ENCODE measurements around the gene WNT2B. TPM values are rescaled to one million over a fixed set of nuclear protein-coding genes. Genes with fewer than 3 reads are reported as not detected.

The WNT2B gene
- total and polyA plus RNA-seq, 9 of the 15 experiments (the other 6 are each of a cell fraction or from before 2014, with no cell fraction given): 0.02 to 0.06 (median 0.04) TPM; not detected in 3

- TF ChIP-seq CUX1 (CRISPR knock-in tag; IDR thresholded peaks at IDR 0.05): no peak
- TF ChIP-seq TAF15 (IDR thresholded peaks at IDR 0.05; ENCODE audit: low read depth, low read length): no peak
- TF ChIP-seq THRA (IDR thresholded peaks at IDR 0.05): no peak
- TF ChIP-seq SIX5 (IDR thresholded peaks at IDR 0.05; ENCODE audit: borderline replicate concordance in 1 of 2, insufficient read depth in 1 of 2, low read depth in 1 of 2, low read length in 2 of 2): no peak
- TF ChIP-seq CREM (IDR thresholded peaks at IDR 0.05; ENCODE audit: low read depth): peak; percentile 75
- TF ChIP-seq ZNF134 (CRISPR knock-in tag; conservative IDR thresholded peaks at IDR 0.05): no peak
- no peak; the same call in 1 of the 2 replicates for TF ChIP-seq E2F5 (CRISPR knock-in tag; IDR thresholded peaks at IDR 0.05)
- TF ChIP-seq HLTF (IDR thresholded peaks at IDR 0.05): no peak
- no peak for TF ChIP-seq KHSRP (IDR thresholded peaks at IDR 0.05)
- peak; percentile 50; the same call in 1 of the 2 replicates for TF ChIP-seq POLR2G (IDR thresholded peaks at IDR 0.05; ENCODE audit: low read depth, low read length)
- TF ChIP-seq NRF1 (conservative IDR thresholded peaks at IDR 0.05 in 1 of 2, IDR thresholded peaks at IDR 0.05 in 1 of 2): peak; percentile 51 to 70
- no peak for TF ChIP-seq ZNF146 (CRISPR knock-in tag; IDR thresholded peaks at IDR 0.05; ENCODE audit: unreplicated experiment)
- TF ChIP-seq DDX20 (tag; IDR thresholded peaks at IDR 0.05; ENCODE audit: low read depth): no peak
- no peak for TF ChIP-seq HNRNPH1 (optimal IDR thresholded peaks at IDR 0.05; ENCODE audit: low read depth, low read length)
- peak; percentile 98 for TF ChIP-seq XRCC5 (IDR thresholded peaks at IDR 0.05; ENCODE audit: low read depth, low read length)
- peak; percentile 69 for TF ChIP-seq RNF2 (IDR thresholded peaks at IDR 0.05)
- no peak for TF ChIP-seq ZBTB26 (CRISPR knock-in tag; IDR thresholded peaks at IDR 0.05)
- TF ChIP-seq HMG20B (CRISPR knock-in tag; IDR thresholded peaks at IDR 0.05): no peak
- TF ChIP-seq MLLT1 (IDR thresholded peaks at IDR 0.05): no peak
These were observed 42.6 kb upstream of the WNT2B start (continued) for GRCh38 chr1:112466078-112466660.

Data from K562 (cell line).